OCI-LY1 (cell line): ENCODE data around the gene ABTB2.

Experiments used
- H2AFZ ChIP-seq: fragments of 200-600 bp; sonication (generic), shearing (Covaris generic); 2 replicates; pipeline ENCODE4 v1.6.0; 2014; ENCODE audit warnings: antibody characterized with exemption, mild to moderate bottlenecking, low read length
- H3F3A ChIP-seq: fragments of 200-600 bp; sonication (generic), shearing (Covaris generic); 2 replicates; pipeline ENCODE4 v1.6.0; 2014; ENCODE audit warnings: mild to moderate bottlenecking, antibody characterized with exemption, low read length, moderate library complexity; ENCODE audit not compliant: insufficient read depth
- H3K27ac ChIP-seq: fragments of 200-600 bp; sonication (generic); 2 replicates; pipeline ENCODE4 v1.5.1; 2014; ENCODE audit warnings: low read length, mixed run types, mild to moderate bottlenecking, low read depth; ENCODE audit not compliant: poor library complexity, severe bottlenecking
- H3K27me3 ChIP-seq: fragments of 200-600 bp; sonication (generic); 2 replicates; pipeline ENCODE4 v1.6.0; 2014; ENCODE audit warnings: antibody characterized with exemption, mild to moderate bottlenecking, low read length, moderate library complexity; ENCODE audit not compliant: insufficient read depth
- H3K36me3 ChIP-seq: fragments of 200-600 bp; sonication (generic); 2 replicates; pipeline ENCODE4 v1.6.1; 2014; ENCODE audit warnings: mild to moderate bottlenecking, antibody characterized with exemption, low read length, moderate library complexity, mixed read lengths; ENCODE audit not compliant: insufficient read depth
- H3K4me1 ChIP-seq: fragments of 200-600 bp; sonication (generic); 2 replicates; pipeline ENCODE4 v1.5.1; 2014; ENCODE audit warnings: mild to moderate bottlenecking, low read length, moderate library complexity; ENCODE audit not compliant: insufficient read depth, severe bottlenecking
- H3K4me2 ChIP-seq: fragments of 200-600 bp; sonication (generic), shearing (Covaris generic); 2 replicates; pipeline ENCODE4 v1.6.1; 2014; ENCODE audit warnings: low read length
- H3K4me3 ChIP-seq: fragments of 200-600 bp; sonication (generic); 2 replicates; pipeline ENCODE4 v1.5.1; 2014; ENCODE audit warnings: low read length, low read depth, mild to moderate bottlenecking, mixed read lengths; ENCODE audit not compliant: poor library complexity, severe bottlenecking
- H3K79me2 ChIP-seq: fragments of 200-600 bp; shearing (Covaris generic); 2 replicates; pipeline ENCODE4 v1.6.1; 2016; ENCODE audit warnings: mixed run types, low read length, mixed read lengths; ENCODE audit not compliant: insufficient read depth
- H3K9ac ChIP-seq: fragments of 200-600 bp; sonication (generic), shearing (Covaris generic); 2 replicates; pipeline ENCODE4 v1.6.1; 2014; ENCODE audit warnings: mild to moderate bottlenecking, low read length, mixed read lengths
- H3K9me2 ChIP-seq: fragments of 200-600 bp; sonication (generic), shearing (Covaris generic); 2 replicates; pipeline ENCODE4 v1.6.1; 2014; ENCODE audit warnings: low read depth, mild to moderate bottlenecking, low read length, mixed read lengths
- H3K9me3 ChIP-seq: fragments of 200-600 bp; shearing (Covaris generic); 2 replicates; pipeline ENCODE4 v1.6.1; 2014; ENCODE audit warnings: low read length, mixed read lengths
- H4K20me1 ChIP-seq: fragments of 200-600 bp; sonication (generic), shearing (Covaris generic); 2 replicates; pipeline ENCODE4 v1.6.0; 2016; ENCODE audit warnings: mild to moderate bottlenecking, low read length; ENCODE audit not compliant: insufficient read depth
- EZH2 ChIP-seq: fragments of 200-600 bp; sonication (generic), shearing (Covaris generic); IDR thresholded peaks from 2 replicates; pipeline ENCODE4 v1.8.0; 2017; ENCODE audit warnings: borderline replicate concordance, mixed run types, mild to moderate bottlenecking, antibody characterized with exemption, low read length, moderate library complexity, mixed read lengths
- TF ChIP-seq, protein P1 (sequence below): fragments of 200-600 bp; sonication (generic), shearing (Covaris generic); IDR thresholded peaks from 2 replicates; pipeline ENCODE4 v1.5.1; 2017; ENCODE audit warnings: mild to moderate bottlenecking, antibody characterized with exemption, low read length, moderate library complexity, mixed read lengths

Gene ABTB2

GRCh38 chr11:34324466-34324865 is 33.3 kb downstream of the ABTB2 start:
- Histone ChIP-seq H3K27ac (no peak overlapping the region), H3K79me2 (no peaks in the 10 kb centered on the region), H3K9me3 (no peaks in the 10 kb centered on the region), H4K20me1 (no peaks in the 10 kb centered on the region), H3F3A (no peaks in the 10 kb centered on the region), H3K36me3 (no peaks in the 10 kb centered on the region), H3K4me1 (no peaks in the 10 kb centered on the region), H3K9ac (no peak overlapping the region), H3K4me2 (no peak overlapping the region), H2AFZ (no peak overlapping the region), H3K27me3 (no peaks in the 10 kb centered on the region), H3K4me3 (no peak overlapping the region), H3K9me2 (no peaks in the 10 kb centered on the region)
- TF ChIP-seq, protein P1, sequence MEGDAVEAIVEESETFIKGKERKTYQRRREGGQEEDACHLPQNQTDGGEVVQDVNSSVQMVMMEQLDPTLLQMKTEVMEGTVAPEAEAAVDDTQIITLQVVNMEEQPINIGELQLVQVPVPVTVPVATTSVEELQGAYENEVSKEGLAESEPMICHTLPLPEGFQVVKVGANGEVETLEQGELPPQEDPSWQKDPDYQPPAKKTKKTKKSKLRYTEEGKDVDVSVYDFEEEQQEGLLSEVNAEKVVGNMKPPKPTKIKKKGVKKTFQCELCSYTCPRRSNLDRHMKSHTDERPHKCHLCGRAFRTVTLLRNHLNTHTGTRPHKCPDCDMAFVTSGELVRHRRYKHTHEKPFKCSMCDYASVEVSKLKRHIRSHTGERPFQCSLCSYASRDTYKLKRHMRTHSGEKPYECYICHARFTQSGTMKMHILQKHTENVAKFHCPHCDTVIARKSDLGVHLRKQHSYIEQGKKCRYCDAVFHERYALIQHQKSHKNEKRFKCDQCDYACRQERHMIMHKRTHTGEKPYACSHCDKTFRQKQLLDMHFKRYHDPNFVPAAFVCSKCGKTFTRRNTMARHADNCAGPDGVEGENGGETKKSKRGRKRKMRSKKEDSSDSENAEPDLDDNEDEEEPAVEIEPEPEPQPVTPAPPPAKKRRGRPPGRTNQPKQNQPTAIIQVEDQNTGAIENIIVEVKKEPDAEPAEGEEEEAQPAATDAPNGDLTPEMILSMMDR = no peak
- no peak for TF ChIP-seq EZH2

DNA sequence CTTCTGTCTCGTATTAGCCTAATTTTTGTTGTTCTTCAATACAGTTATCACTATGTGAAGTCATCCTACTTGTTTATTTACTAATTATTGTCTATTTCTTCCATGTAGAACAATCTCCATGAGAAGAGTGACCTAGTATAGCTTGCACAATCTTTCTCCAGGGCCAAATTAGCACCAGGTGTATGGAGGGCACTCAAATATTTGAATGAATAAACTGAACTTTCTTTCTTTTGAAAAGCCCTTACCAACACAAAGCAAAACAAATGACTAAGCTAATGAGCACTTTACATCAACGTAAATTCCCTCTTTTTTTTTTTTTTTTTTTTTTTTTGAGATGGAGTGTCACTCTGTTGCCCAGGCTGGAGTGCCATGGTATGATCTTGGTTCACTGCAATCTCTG is 34.2 kb downstream of the ABTB2 start:
- Histone ChIP-seq H3K4me3 (no peak overlapping the region), H4K20me1 (no peaks in the 10 kb centered on the region), H3K79me2 (no peaks in the 10 kb centered on the region), H3K4me1 (no peaks in the 10 kb centered on the region), H3K36me3 (no peaks in the 10 kb centered on the region), H3F3A (no peaks in the 10 kb centered on the region), H3K9ac (no peak overlapping the region), H3K27ac (no peak overlapping the region), H3K27me3 (no peaks in the 10 kb centered on the region), H3K4me2 (no peak overlapping the region), H3K9me2 (no peaks in the 10 kb centered on the region), H2AFZ (no peak overlapping the region), H3K9me3 (no peaks in the 10 kb centered on the region)
- TF ChIP-seq, protein P1 = no peak
- TF ChIP-seq EZH2 = no peak

GRCh38 chr11:34318111-34319037 is 39.4 kb downstream of the ABTB2 start:
- Histone ChIP-seq H3K9me3 (no peaks in the 10 kb centered on the region), H3F3A (no peaks in the 10 kb centered on the region), H3K4me3 (no peak overlapping the region), H2AFZ (no peak overlapping the region), H3K4me1 (no peaks in the 10 kb centered on the region), H3K27me3 (no peaks in the 10 kb centered on the region), H3K27ac (no peak overlapping the region), H3K36me3 (no peaks in the 10 kb centered on the region), H3K79me2 (no peaks in the 10 kb centered on the region), H3K9me2 (no peaks in the 10 kb centered on the region), H3K9ac (no peak overlapping the region), H3K4me2 (no peak overlapping the region), H4K20me1 (no peaks in the 10 kb centered on the region)
- TF ChIP-seq, protein P1 = no peak
- no peak for TF ChIP-seq EZH2
